ENCODE results near the gene TSACC.

DNA sequence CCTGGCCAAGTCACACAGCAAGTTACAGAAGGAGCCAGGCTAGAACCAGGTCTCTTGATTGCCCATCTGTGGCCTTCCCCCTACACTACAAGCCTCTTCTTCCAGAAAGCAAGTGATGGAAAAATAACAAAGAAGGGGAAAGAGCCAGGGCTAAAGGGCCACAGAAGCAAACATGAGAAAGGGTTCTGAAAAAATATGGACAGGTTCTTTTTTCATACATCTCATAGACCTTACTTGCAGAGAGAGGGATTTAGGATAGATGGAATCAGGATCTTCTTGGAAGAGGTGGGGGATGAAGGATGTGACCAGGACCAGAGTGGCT is 33.9 kb downstream of the TSACC start:
- TF ChIP-seq, protein P1, sequence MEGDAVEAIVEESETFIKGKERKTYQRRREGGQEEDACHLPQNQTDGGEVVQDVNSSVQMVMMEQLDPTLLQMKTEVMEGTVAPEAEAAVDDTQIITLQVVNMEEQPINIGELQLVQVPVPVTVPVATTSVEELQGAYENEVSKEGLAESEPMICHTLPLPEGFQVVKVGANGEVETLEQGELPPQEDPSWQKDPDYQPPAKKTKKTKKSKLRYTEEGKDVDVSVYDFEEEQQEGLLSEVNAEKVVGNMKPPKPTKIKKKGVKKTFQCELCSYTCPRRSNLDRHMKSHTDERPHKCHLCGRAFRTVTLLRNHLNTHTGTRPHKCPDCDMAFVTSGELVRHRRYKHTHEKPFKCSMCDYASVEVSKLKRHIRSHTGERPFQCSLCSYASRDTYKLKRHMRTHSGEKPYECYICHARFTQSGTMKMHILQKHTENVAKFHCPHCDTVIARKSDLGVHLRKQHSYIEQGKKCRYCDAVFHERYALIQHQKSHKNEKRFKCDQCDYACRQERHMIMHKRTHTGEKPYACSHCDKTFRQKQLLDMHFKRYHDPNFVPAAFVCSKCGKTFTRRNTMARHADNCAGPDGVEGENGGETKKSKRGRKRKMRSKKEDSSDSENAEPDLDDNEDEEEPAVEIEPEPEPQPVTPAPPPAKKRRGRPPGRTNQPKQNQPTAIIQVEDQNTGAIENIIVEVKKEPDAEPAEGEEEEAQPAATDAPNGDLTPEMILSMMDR (IDR thresholded peaks at IDR 0.05), result no peak
- no peak for TF ChIP-seq POLR2A (IDR thresholded peaks at IDR 0.05)
